PC-3 (cell line): ENCODE results near the gene HOXA10.

Source experiments
- CTCF ChIP-seq: fragments of 300-600 bp; sonication (generic); conservative IDR thresholded peaks from 2 replicates; pipeline ENCODE4 v1.5.1; 2017; ENCODE audit warnings: antibody characterized with exemption, low read depth, mild to moderate bottlenecking, low read length
- EZH2 ChIP-seq: fragments of 300-600 bp; sonication (generic); IDR thresholded peaks from one replicate; pipeline ENCODE4 v1.6.1; 2017; ENCODE audit warnings: antibody characterized with exemption, mild to moderate bottlenecking, low read length; ENCODE audit not compliant: unreplicated experiment
- EZH2phosphoT487 ChIP-seq: fragments of 300-600 bp; sonication (generic); IDR thresholded peaks from 2 replicates; pipeline ENCODE4 v1.6.1; 2018; ENCODE audit warnings: mild to moderate bottlenecking, antibody characterized with exemption, low read length, borderline replicate concordance

- TF ChIP-seq EZH2 = no peak
- no peak for TF ChIP-seq CTCF
- no peak for TF ChIP-seq EZH2phosphoT487
These were observed 30.0 kb upstream of the HOXA10 start for GRCh38 chr7:27203964-27204594.
